DND-41 (cell line): ENCODE data around the gene IVL.

Experiments
- EZH2 ChIP-seq: IDR thresholded peaks from 3 replicates; pipeline ENCODE4 v1.6.1; 2012; ENCODE audit warnings: borderline replicate concordance, low read depth, mild to moderate bottlenecking, moderate library complexity, low read length, inconsistent platforms; ENCODE audit not compliant: severe bottlenecking
- TF ChIP-seq, protein P1 (sequence below): IDR thresholded peaks from 2 replicates; pipeline ENCODE4 v1.5.1; 2012; ENCODE audit warnings: borderline replicate concordance, low read length, moderate library complexity, mild to moderate bottlenecking; ENCODE audit not compliant: poor library complexity, severe bottlenecking; ENCODE audit errors: extremely low read depth

DNA sequence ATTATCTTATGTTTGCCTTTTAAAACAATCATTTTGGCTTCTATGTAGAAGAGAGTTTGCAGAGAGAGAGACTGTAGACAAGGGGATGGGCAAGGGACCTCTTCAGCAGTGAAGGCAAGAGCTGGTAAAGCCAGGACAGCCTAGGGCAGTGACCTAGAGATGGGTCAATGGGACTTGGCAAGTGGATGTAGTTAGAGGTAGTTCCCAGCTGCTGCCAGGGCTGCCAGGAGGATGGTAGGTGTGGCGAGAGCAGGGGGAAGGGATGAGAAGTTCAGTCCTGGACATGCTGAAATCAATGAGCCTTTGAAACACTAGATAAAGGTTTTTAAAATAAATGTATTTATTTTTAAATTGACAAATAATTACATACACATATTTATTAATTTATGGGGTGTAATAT lies 32.3 kb downstream of the IVL start:
- TF ChIP-seq, protein P1, sequence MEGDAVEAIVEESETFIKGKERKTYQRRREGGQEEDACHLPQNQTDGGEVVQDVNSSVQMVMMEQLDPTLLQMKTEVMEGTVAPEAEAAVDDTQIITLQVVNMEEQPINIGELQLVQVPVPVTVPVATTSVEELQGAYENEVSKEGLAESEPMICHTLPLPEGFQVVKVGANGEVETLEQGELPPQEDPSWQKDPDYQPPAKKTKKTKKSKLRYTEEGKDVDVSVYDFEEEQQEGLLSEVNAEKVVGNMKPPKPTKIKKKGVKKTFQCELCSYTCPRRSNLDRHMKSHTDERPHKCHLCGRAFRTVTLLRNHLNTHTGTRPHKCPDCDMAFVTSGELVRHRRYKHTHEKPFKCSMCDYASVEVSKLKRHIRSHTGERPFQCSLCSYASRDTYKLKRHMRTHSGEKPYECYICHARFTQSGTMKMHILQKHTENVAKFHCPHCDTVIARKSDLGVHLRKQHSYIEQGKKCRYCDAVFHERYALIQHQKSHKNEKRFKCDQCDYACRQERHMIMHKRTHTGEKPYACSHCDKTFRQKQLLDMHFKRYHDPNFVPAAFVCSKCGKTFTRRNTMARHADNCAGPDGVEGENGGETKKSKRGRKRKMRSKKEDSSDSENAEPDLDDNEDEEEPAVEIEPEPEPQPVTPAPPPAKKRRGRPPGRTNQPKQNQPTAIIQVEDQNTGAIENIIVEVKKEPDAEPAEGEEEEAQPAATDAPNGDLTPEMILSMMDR, result no peak
- no peak for TF ChIP-seq EZH2
